Measurements from ENCODE around the gene TYW3. TPM values are rescaled to one million over a fixed set of nuclear protein-coding genes. Genes with fewer than 3 reads are reported as not detected.

TYW3 gene, protein sequence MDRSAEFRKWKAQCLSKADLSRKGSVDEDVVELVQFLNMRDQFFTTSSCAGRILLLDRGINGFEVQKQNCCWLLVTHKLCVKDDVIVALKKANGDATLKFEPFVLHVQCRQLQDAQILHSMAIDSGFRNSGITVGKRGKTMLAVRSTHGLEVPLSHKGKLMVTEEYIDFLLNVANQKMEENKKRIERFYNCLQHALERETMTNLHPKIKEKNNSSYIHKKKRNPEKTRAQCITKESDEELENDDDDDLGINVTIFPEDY
- 17.4 TPM in 2 replicates for total RNA-seq

DNA sequence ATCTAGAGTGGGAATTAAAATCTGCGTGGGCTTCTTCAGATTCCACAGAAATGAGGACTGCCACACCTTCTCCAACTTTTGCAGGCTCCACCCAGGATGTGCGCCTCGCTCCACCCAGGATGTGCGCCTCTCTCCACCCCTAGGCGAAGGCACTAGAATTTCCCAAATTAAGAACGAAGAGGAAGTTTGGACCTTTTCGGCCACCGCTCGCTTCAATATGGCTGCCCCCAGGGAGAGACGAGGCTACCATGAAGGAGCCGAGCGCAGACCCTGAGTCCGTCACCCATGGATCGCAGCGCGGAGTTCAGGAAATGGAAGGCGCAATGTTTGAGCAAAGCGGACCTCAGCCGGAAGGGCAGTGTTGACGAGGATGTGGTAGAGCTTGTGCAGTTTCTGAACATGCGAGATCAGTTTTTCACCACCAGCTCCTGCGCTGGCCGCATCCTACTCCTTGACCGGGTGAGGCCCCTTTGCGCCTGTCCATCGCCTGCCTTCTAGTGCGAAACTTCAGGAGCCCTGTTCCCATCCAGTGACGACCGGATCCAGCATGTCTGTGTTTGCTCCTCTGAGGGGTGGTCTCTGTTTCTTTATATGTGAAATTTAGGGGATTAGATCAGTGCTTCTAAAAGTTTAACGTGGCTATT lies at the start of gene TYW3, which contains the start of gene CRYZ:
TYW3 (plus strand) TSS at position 193 of the 644 bp plus-strand sequence; CDS start at position 286, 93 bp downstream.
CRYZ (minus strand) TSS at position 91 of the 644 bp plus-strand sequence. CDS start 8,229 bp downstream, outside the sequence.
- TF ChIP-seq, protein P1, sequence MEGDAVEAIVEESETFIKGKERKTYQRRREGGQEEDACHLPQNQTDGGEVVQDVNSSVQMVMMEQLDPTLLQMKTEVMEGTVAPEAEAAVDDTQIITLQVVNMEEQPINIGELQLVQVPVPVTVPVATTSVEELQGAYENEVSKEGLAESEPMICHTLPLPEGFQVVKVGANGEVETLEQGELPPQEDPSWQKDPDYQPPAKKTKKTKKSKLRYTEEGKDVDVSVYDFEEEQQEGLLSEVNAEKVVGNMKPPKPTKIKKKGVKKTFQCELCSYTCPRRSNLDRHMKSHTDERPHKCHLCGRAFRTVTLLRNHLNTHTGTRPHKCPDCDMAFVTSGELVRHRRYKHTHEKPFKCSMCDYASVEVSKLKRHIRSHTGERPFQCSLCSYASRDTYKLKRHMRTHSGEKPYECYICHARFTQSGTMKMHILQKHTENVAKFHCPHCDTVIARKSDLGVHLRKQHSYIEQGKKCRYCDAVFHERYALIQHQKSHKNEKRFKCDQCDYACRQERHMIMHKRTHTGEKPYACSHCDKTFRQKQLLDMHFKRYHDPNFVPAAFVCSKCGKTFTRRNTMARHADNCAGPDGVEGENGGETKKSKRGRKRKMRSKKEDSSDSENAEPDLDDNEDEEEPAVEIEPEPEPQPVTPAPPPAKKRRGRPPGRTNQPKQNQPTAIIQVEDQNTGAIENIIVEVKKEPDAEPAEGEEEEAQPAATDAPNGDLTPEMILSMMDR (IDR thresholded peaks at IDR 0.05; ENCODE audit: extremely low read depth, low read depth, low read length), result no peak
- H3K79me2 ChIP-seq (ENCODE audit: insufficient read depth, low read length), result peaks cover 53% of the 10 kb centered on the region

DNA sequence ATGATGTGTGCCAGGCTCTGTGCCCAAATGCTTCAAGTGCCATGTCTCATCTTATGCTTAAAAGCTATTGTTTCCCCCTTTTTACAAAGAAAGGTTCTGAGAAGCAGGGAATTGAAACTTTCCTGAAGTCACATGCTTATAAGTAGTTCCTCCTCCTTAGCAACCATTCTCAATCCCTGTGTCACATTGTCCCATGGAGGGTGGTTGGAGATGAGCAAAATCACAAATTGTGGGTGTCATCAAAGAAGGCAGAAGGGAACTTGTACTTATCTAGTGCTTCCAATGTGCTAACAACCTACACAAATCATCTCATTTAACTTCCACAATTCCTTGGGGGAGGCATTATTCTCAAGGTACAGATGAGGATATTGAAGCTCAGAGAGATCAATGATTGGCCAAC lies 49.3 kb upstream of the TYW3 start:
- Histone ChIP-seq H3K79me2 (ENCODE audit: insufficient read depth, low read length) (no peaks in the 10 kb centered on the region), H3K4me1 (ENCODE audit: insufficient read depth, low read length) (no peaks in the 10 kb centered on the region), H3K4me2 (ENCODE audit: insufficient read depth, low read length) (no peak overlapping the region), H3K9me3 (ENCODE audit: low read depth, low read length) (no peaks in the 10 kb centered on the region), H3K27me3 (ENCODE audit: insufficient read depth, low read length) (no peaks in the 10 kb centered on the region), H3K4me3 (ENCODE audit: insufficient read depth, low read length) (no peak overlapping the region), H3K36me3 (ENCODE audit: insufficient read depth, low read length) (no peaks in the 10 kb centered on the region), H3K27ac (ENCODE audit: low read depth, low read length) (no peak overlapping the region), H4K20me1 (ENCODE audit: insufficient read depth, low read length) (no peaks in the 10 kb centered on the region), H2AFZ (ENCODE audit: low read length) (no peak overlapping the region)
- TF ChIP-seq, protein P1 (IDR thresholded peaks at IDR 0.05; ENCODE audit: extremely low read depth, low read depth, low read length), result no peak
- no peak for DNase-seq (ENCODE audit: insufficient read length, low spot score, missing footprints)

More for the DNA sequence above, at the start of gene TYW3, which contains the start of gene CRYZ:
- Histone ChIP-seq H3K27me3 (ENCODE audit: insufficient read depth, low read length) (no peaks in the 10 kb centered on the region), H3K4me2 (ENCODE audit: insufficient read depth, low read length) (peak within 1 kb of the TSS; percentile 83), H3K9me3 (ENCODE audit: low read depth, low read length) (no peaks in the 10 kb centered on the region), H2AFZ (ENCODE audit: low read length) (peak within 1 kb of the TSS; percentile 98), H3K4me3 (ENCODE audit: insufficient read depth, low read length) (peak within 1 kb of the TSS; percentile 86), H3K36me3 (ENCODE audit: insufficient read depth, low read length) (peaks cover 11% of the 10 kb centered on the region), H4K20me1 (ENCODE audit: insufficient read depth, low read length) (no peaks in the 10 kb centered on the region), H3K27ac (ENCODE audit: low read depth, low read length) (peak within 1 kb of the TSS; percentile 93), H3K4me1 (ENCODE audit: insufficient read depth, low read length) (peaks cover 27% of the 10 kb centered on the region)
- DNase-seq (ENCODE audit: insufficient read length, low spot score, missing footprints), result peak; percentile 88

DNA sequence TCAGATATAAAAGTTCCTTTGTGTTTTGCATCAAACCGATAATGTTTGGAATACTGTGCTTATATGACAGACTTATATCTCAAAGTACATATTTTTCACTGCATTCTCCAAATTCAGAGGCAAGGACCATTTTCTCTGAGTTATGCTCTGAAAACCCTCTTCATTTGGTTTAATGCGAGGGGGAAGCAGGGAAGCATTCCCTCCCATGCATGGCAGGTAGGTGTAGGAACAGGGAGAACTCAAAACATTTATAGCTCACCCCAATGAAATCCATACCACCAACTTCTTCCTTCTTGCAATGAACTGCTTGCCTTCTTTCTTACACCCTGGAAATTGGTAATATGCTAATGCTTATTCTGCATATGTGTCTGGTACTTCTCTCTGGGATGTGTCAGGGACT lies 48.7 kb upstream of the TYW3 start:
- Histone ChIP-seq H3K27ac (ENCODE audit: low read depth, low read length) (no peak overlapping the region), H3K36me3 (ENCODE audit: insufficient read depth, low read length) (no peaks in the 10 kb centered on the region), H2AFZ (ENCODE audit: low read length) (no peak overlapping the region), H3K4me2 (ENCODE audit: insufficient read depth, low read length) (no peak overlapping the region), H3K27me3 (ENCODE audit: insufficient read depth, low read length) (no peaks in the 10 kb centered on the region), H3K9me3 (ENCODE audit: low read depth, low read length) (no peaks in the 10 kb centered on the region), H3K4me1 (ENCODE audit: insufficient read depth, low read length) (no peaks in the 10 kb centered on the region), H3K4me3 (ENCODE audit: insufficient read depth, low read length) (no peak overlapping the region), H3K79me2 (ENCODE audit: insufficient read depth, low read length) (no peaks in the 10 kb centered on the region), H4K20me1 (ENCODE audit: insufficient read depth, low read length) (no peaks in the 10 kb centered on the region)
- TF ChIP-seq, protein P1 (IDR thresholded peaks at IDR 0.05; ENCODE audit: extremely low read depth, low read depth, low read length), result no peak
- no peak for DNase-seq (ENCODE audit: insufficient read length, low spot score, missing footprints)

DNA sequence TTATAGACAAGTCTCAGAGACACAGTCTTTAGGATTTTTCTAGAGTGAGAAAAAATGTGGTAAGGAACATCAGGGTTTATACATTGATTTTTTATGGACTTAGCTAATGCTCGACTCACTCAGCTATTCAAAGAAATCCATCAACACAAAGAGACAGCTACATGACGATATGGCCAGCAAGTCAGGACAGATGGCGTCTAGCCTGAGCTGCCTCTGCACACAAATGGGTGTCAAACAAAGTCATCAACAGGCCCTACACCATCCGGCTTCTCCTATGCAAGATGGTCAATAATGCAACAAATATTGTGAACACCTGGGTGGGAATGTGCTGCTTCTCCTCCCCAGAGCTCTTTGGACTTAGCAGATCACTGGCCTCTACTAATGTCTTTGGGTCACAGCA lies 46.0 kb upstream of the TYW3 start:
- Histone ChIP-seq H3K27me3 (ENCODE audit: insufficient read depth, low read length) (no peaks in the 10 kb centered on the region), H3K27ac (ENCODE audit: low read depth, low read length) (no peak overlapping the region), H2AFZ (ENCODE audit: low read length) (no peak overlapping the region), H3K9me3 (ENCODE audit: low read depth, low read length) (no peaks in the 10 kb centered on the region), H3K4me2 (ENCODE audit: insufficient read depth, low read length) (no peak overlapping the region), H4K20me1 (ENCODE audit: insufficient read depth, low read length) (no peaks in the 10 kb centered on the region), H3K36me3 (ENCODE audit: insufficient read depth, low read length) (no peaks in the 10 kb centered on the region), H3K4me1 (ENCODE audit: insufficient read depth, low read length) (no peaks in the 10 kb centered on the region), H3K4me3 (ENCODE audit: insufficient read depth, low read length) (no peak overlapping the region), H3K79me2 (ENCODE audit: insufficient read depth, low read length) (no peaks in the 10 kb centered on the region)
- TF ChIP-seq, protein P1 (IDR thresholded peaks at IDR 0.05; ENCODE audit: extremely low read depth, low read depth, low read length), result no peak
- no peak for DNase-seq (ENCODE audit: insufficient read length, low spot score, missing footprints)
